DND-41 (cell line): ENCODE data around the gene GATM.

ENCODE experiments used
- EZH2 ChIP-seq: IDR thresholded peaks from 3 replicates; pipeline ENCODE4 v1.6.1; 2012; ENCODE audit warnings: borderline replicate concordance, low read depth, mild to moderate bottlenecking, moderate library complexity, low read length, inconsistent platforms; ENCODE audit not compliant: severe bottlenecking
- TF ChIP-seq, protein P1 (sequence below): IDR thresholded peaks from 2 replicates; pipeline ENCODE4 v1.5.1; 2012; ENCODE audit warnings: borderline replicate concordance, low read length, moderate library complexity, mild to moderate bottlenecking; ENCODE audit not compliant: poor library complexity, severe bottlenecking; ENCODE audit errors: extremely low read depth

GRCh38 chr15:45392584-45392855 lies 14.2 kb upstream of the GATM start:
- TF ChIP-seq, protein P1, sequence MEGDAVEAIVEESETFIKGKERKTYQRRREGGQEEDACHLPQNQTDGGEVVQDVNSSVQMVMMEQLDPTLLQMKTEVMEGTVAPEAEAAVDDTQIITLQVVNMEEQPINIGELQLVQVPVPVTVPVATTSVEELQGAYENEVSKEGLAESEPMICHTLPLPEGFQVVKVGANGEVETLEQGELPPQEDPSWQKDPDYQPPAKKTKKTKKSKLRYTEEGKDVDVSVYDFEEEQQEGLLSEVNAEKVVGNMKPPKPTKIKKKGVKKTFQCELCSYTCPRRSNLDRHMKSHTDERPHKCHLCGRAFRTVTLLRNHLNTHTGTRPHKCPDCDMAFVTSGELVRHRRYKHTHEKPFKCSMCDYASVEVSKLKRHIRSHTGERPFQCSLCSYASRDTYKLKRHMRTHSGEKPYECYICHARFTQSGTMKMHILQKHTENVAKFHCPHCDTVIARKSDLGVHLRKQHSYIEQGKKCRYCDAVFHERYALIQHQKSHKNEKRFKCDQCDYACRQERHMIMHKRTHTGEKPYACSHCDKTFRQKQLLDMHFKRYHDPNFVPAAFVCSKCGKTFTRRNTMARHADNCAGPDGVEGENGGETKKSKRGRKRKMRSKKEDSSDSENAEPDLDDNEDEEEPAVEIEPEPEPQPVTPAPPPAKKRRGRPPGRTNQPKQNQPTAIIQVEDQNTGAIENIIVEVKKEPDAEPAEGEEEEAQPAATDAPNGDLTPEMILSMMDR, result no peak
- TF ChIP-seq EZH2, result no peak
